ENCODE results near the gene MMRN2. TPM values are rescaled to one million over a fixed set of nuclear protein-coding genes. Genes with fewer than 3 reads are reported as not detected.

Gene MMRN2
- total RNA-seq, 1 experiment from 2014 or later, result not detected

GRCh38 chr10:86970162-86970981 lies 13.0 kb upstream of the MMRN2 start:
- peak; percentile 89 for DNase-seq (ENCODE audit: low spot score)

GRCh38 chr10:86969421-86970041 lies 12.1 kb upstream of the MMRN2 start:
- DNase-seq (ENCODE audit: low spot score), result peak; percentile 51

DNA sequence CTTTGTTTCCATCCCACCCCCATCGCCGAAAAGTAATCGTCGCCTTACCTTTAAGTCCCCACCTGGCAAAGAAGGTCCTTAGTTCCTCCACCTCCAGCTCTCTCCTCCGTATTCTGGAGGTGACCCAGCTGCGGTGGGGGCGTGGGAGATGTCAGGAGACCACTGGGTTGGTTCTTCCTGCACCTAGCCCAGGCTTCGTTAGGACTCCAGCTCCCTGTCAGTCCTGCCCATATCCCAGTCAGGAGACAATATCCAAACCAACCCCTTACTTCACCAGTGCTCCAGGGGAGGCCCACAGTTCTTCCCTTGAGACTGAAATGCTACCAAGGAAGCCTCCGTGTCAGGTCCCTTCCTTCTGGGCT lies 11.6 kb upstream of the MMRN2 start:
- no peak for DNase-seq (ENCODE audit: low spot score)

DNA sequence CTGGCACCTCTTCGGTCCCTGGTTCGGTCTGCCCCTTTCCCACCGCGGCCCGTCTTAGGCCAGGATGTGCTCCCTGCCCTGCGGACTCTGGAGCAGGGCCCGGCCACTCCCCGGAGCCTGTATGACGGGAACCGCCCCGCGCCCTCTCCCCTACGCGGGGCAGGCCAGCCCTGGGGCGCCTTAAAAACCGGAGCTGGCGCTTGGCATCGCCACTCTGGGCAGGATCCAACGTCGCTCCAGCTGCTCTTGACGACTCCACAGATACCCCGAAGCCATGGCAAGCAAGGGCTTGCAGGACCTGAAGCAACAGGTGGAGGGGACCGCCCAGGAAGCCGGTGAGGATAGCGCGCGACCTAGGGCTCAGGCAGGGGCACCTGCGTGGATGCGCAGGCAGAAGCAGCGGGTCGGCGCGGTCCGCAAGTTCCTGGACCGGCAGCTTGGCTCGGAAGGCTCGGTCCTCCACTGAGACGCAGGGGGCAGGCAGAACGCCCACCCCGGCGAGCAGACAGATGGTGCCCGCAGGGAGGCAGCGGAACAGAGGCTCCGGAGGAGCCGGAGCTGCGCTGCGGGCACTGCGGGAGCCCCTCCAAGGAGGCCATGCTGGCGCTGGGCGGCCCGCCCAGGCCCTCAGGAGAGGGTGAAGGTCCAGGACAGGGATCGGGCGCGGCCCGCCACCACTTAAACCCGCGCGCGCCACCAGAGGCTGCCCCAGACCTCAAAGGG lies 11.0 kb upstream of the MMRN2 start, which contains the start of gene ADIRF:
Gene ADIRF, plus strand, starts transcription at position 212 of the 723 bp plus-strand sequence. Its CDS starts 63 bp downstream, at position 275.
- DNase-seq (ENCODE audit: low spot score), result no peak

DNA sequence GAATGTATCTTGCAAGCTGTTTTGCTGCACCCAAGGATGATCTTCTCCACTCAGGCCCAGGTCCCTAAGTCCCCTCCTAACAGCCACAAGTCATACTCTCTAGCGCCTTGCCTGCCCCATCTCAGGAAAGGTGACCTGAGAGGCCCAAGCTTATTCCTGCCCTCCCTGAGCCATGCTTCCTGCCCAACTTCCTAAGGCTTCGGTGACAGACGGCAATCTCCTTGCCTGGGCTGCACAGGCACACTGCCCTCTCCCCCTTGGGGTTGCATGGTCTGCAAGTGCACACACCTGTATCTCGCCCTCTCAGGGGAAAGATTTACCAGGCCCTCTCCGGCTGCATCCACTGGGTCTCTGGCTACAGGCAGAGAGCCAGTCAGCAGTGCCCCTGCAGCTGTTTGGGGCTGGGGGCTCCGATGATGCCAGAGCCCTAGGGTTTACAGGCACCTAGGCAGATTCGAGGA lies 10.1 kb upstream of the MMRN2 start:
- DNase-seq (ENCODE audit: low spot score), result no peak

DNA sequence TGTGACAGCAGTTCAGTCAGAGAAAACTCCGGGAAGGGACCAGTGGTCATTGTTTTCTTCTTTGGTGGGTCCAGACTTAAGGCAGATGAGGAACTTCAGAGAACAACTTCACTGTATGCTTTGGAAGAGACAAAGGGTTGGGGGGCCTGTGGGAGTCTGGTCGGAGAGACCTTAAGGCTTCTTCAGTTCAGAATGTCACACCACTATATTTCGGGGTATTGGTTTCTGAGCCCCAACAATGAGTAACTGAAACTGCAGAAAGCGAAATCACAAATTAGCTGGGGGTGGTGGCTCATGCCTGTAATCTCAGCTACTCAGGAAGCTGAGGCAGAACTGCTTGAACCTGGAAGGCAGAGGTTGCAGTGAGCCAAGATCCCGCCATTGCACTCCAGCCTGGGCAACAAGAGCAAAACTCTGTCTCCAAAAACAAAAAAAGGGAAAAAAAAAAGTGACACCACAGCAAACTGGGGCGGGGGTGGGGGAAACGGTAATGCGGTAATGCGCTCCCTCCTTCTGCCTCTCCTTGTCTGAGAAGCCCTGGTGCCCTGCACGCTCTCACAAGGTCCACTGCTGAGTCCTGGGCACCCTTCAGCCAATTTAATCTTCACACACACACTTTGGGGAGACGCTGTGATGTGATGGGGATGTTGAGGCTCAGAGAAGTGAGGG lies 8.7 kb upstream of the MMRN2 start:
- no peak for DNase-seq (ENCODE audit: low spot score)

DNA sequence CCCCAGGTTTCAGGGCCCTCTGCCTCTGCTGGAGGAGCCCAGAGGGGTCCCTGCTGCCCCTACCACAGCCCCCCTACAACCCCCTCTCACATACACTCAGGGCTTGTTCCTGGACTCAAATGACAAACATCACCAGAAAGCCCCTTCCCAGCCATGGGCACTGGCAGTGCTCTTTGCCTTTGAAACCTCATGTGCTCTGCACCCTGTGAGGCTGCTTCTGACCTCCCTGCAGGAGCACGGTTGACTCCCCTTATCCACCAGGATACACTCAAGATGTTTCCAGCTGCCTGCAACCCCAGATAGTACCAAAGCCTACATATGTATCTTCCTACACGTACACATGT lies 7.4 kb upstream of the MMRN2 start:
- no peak for DNase-seq (ENCODE audit: low spot score)

- no peak for DNase-seq (ENCODE audit: low spot score)
These were observed 6.8 kb upstream of the MMRN2 start for GRCh38 chr10:86964061-86964846.

DNA sequence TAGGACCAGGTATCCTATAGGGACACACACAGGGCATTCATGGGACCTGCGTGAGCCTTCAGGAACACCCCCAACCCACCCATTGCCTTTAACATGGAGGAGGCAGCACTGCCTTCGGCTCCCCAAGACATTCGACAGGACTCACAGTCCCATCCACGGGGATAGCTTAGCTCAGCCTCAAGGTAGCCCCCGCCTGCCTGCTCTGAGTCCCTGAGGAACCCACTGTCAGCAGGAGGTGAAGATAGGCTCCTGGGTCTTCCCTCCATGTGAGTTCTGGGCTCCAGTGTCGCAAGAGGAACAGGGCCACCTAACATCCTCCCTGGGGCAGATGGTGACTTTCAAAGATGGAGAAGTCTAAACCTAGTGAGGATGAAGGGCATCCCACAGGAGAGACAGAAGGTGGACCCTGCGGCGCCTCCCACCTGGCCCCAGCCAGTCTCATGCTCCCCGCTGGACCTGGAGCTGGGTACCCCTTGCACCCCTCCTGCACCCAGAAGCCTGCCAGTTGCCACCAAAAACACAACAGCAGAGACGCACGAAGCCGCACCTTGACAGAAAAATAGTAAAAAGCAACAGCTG lies 6.0 kb upstream of the MMRN2 start:
- no peak for DNase-seq (ENCODE audit: low spot score)

- DNase-seq (ENCODE audit: low spot score), result no peak
These were observed 5.5 kb upstream of the MMRN2 start for GRCh38 chr10:86962981-86963310.

GRCh38 chr10:86962136-86962980 lies 4.9 kb upstream of the MMRN2 start:
- DNase-seq (ENCODE audit: low spot score), result no peak

GRCh38 chr10:86961481-86962091 lies 4.2 kb upstream of the MMRN2 start:
- DNase-seq (ENCODE audit: low spot score), result peak; percentile 79

DNA sequence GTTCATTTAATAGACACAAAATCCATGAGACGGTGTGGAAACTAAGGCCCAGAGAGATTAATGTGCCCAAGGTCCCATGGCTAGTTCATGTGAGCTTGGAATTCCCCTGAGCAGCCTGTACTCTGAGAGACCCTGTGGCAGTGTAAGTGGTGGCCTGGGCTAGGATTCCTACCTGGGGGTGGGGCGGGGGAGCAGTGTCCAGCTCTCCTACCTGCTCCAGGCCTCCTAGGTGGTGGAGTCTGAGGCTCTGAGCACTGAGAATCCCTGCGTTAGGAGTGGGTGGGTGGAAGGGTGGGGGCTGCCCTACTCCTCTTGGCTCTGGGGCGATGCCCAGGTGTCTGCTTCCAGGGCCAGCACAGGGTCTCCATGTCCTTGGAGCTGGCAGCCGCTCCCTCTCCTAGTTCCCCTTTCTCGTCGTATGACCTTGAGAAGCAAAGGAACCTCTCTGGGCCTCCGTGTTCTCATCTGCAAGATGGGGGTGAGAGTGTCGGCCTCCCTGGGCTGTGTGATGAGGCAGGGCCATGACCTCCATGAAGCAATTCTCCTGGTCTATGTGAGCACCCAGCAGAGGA lies 3.5 kb upstream of the MMRN2 start:
- DNase-seq (ENCODE audit: low spot score), result no peak

DNA sequence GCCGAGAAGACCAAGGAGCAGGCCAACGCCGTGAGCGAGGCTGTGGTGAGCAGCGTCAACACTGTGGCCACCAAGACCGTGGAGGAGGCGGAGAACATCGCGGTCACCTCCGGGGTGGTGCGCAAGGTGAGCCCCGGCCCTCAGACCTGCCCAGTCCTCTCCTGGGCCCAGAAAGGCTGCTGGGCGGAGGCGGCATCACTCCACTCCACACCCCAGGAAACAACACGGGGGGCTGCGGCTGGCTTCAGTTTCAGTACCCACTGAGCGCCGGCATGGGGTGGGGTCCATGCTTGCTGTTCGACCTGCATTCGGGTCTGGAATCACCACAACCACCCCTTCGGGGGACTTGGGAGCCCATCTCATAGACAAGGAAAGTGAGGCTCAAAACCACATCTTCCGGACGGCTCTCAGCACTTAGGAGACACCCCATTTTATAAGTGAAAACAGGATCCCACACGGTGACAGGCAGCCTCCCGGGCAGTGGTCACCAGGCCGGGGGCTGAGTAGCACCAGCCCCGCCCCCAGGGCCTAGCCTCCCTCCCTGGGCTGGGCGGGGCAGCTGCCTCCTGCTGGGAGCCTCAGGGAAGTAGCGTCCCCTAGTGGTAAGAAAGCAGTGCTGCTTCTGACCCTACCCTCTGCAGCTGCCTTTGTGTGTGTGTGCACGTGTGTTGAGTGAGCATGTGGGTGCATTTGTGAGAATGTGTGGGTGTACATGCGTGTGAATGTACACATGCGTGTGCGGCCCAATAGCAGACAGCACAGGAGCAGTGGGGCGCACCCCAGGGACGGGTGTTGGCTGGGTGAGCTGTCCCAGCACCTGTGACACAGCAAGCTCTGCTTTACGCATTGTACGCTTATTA lies 2.8 kb upstream of the MMRN2 start:
- DNase-seq (ENCODE audit: low spot score), result peak; percentile 67

DNA sequence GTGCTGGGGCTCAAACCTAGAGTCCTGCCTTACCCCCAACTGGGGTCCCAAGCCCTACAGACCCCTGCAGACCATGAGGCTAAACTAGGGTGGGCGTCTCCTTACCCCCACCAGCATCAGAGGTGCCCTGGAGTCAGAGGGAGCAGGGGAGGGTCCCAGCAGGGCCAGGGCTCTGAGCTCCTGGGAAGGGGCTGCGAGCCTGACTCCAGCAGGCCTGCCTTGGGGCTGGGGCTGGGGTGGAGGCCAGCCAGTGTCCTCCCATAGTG lies 2.3 kb upstream of the MMRN2 start:
- DNase-seq (ENCODE audit: low spot score), result no peak

DNA sequence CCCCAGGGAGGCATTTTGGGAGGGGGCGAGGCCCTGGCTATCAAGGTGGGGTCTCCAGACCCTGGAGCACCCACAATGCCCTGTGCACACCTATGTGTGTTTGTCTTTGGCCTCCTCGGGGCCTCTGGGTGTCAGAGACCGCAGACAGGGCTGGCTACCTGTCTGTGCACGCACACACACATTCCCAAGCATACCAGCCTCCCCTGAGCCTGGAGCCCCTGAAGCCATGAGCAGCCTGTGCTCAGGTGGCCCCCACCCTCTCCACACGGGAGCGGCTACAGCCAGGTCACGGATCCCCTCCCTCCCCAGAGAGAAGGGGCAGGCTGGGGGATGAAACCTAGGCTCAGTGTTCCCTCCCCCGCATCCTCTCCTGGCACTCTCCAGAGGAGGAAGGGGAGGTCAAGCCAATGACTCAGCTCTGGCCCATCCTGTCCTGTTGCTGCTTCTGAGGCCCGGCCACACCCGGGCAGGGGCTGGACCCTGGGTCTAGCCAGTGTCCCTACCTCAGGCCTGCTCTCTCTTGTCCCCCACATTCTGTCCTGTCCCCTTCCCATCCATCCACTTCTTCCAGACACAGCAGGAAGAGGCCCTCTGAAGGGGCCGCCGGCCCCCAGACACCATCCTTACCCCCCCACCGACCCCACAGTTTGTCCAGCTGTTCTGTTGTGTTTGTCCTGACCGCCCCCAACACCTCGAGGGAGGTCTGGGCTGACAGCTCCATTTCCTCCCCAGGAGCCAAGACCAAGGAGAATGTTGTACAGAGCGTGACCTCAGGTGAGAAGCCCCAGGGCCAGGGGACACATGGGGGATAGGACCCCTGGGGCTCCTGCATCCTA lies 1.7 kb upstream of the MMRN2 start:
- DNase-seq (ENCODE audit: low spot score), result peak; percentile 92

GRCh38 chr10:86958116-86958900 lies 893 bp upstream of the MMRN2 start, which contains the start of gene SNCG:
Gene SNCG (plus strand): TSS chr10:86958599. CDS start chr10:86958698, 99 bp downstream.
- no peak for DNase-seq (ENCODE audit: low spot score)

Measured in A172 (cell line).